K562 (cell line): ENCODE results near the gene SNPH. TPM values are rescaled to one million over a fixed set of nuclear protein-coding genes. Genes with fewer than 3 reads are reported as not detected.

Experiments used
- ATAC-seq: fragments of 200-7000 bp; cut with Tn5 transposase; 3 replicates; pipeline ENCODE4 v1.9.1; 2020; ENCODE audit warnings: moderate library complexity
- BruUV-seq: library from RNA; stranded (reverse); fragments of 400-500 nt; replicated peaks from 2 replicates; lab custom pipeline; 2021; lab: Mats Ljungman, UMichigan
- CTCF ChIA-PET: fragments of 300-600 bp; formaldehyde crosslinking; extraction: SDS; loops from one replicate; lab custom pipeline; 2021; ENCODE audit warnings: low intra/inter-chr PET ratio; lab: Yijun Ruan, JAX
- POLR2A ChIA-PET: fragments of 300-600, 350-650 bp; sonication (Branson Sonifier 250); formaldehyde crosslinking; extraction: SDS; loops from one replicate; lab custom pipeline; 2021; ENCODE audit warnings: antibody characterized with exemption, inconsistent platforms; lab: Yijun Ruan, JAX
- DNase-seq, 4 experiments: peaks; one replicate each; pipeline versions ENCODE4 v3.0.0 to v3.0.0-alpha.2; 2011 to 2018; ENCODE audit warnings: low spot score in 3 of 4, mixed read lengths in 3 of 4; ENCODE audit errors: extremely low read depth in 1 of 4
- FAIRE-seq: peaks from 2 replicates; lab custom pipeline; 2011; peaks lifted over from hg19 to GRCh38; lab: Jason Lieb, UNC
- H2AFZ ChIP-seq: 2 replicates; pipeline ENCODE4 v1.6.0; 2011; ENCODE audit warnings: low read depth, low read length, control low read depth, inconsistent platforms
- H3K27ac ChIP-seq: fragments of 200-600 bp; 3 replicates; pipeline ENCODE4 v1.8.0; 2011; ENCODE audit warnings: low read depth, mild to moderate bottlenecking, control low read depth, inconsistent platforms, low read length, moderate library complexity, mixed read lengths; ENCODE audit errors: extremely low read depth
- H3K27me3 ChIP-seq, 2 experiments: fragments of 300-600 bp in 1 of 2; 2 replicates in 1 of 2; 3 replicates in 1 of 2; pipeline versions ENCODE4 v1.6.0 to v1.8.0; 2011; ENCODE audit warnings: inconsistent platforms in 2 of 2, low read length in 2 of 2, mild to moderate bottlenecking in 1 of 2, mixed read lengths in 1 of 2, moderate library complexity in 1 of 2; ENCODE audit not compliant: control insufficient read depth in 2 of 2, insufficient read depth in 2 of 2
- H3K36me3 ChIP-seq: fragments of 300-600 bp; 3 replicates; pipeline ENCODE4 v1.8.0; 2011; ENCODE audit warnings: mild to moderate bottlenecking, low read length, inconsistent platforms; ENCODE audit not compliant: control insufficient read depth, insufficient read depth
- H3K4me1 ChIP-seq, 2 experiments: fragments of 200-600 bp in 1 of 2; replicated peaks in 1 of 2; 2 replicates in 1 of 2; 3 replicates in 1 of 2; pipeline versions ENCODE4 v1.5.1 to v1.8.0; 2011; ENCODE audit warnings: inconsistent platforms in 2 of 2, low read length in 2 of 2, mild to moderate bottlenecking in 1 of 2, mixed read lengths in 1 of 2, moderate library complexity in 1 of 2; ENCODE audit not compliant: control insufficient read depth in 2 of 2, insufficient read depth in 2 of 2
- H3K4me2 ChIP-seq: 2 replicates; pipeline ENCODE4 v1.6.1; 2011; ENCODE audit warnings: low read length, control low read depth, inconsistent platforms, mixed read lengths; ENCODE audit not compliant: insufficient read depth
- H3K4me3 ChIP-seq: fragments of 200-600 bp; sonication (generic), shearing (Covaris generic); 2 replicates; pipeline ENCODE4 v1.5.1; 2016; ENCODE audit warnings: control low read depth, inconsistent platforms
- H3K79me2 ChIP-seq: fragments of 200-600 bp; 3 replicates; pipeline ENCODE4 v1.8.0; 2011; ENCODE audit warnings: low read length, inconsistent platforms; ENCODE audit not compliant: control insufficient read depth, insufficient read depth
- H3K9ac ChIP-seq, 2 experiments: 2 replicates each; pipeline versions ENCODE4 v1.6.0 to v1.6.1; 2011; ENCODE audit warnings: low read depth in 2 of 2, low read length in 2 of 2, control low read depth in 1 of 2, inconsistent platforms in 1 of 2, mild to moderate bottlenecking in 1 of 2, mixed read lengths in 1 of 2; ENCODE audit not compliant: insufficient read depth in 1 of 2
- H3K9me1 ChIP-seq: one replicate; pipeline ENCODE4 v1.6.0; 2011; ENCODE audit warnings: inconsistent platforms, mild to moderate bottlenecking, low read length, moderate library complexity; ENCODE audit not compliant: control insufficient read depth, insufficient read depth
- H3K9me3 ChIP-seq: replicated peaks from 2 replicates; pipeline ENCODE4 v1.5.1; 2011; ENCODE audit warnings: low read depth, low read length, inconsistent platforms; ENCODE audit not compliant: control insufficient read depth, insufficient read depth
- H4K20me1 ChIP-seq: replicated peaks from 2 replicates; pipeline ENCODE4 v1.6.1; 2011; ENCODE audit warnings: low read length, inconsistent platforms, mixed read lengths; ENCODE audit not compliant: control insufficient read depth, insufficient read depth
- ATF1 ChIP-seq, 2 experiments: fragments of 450-650 bp in 1 of 2; IDR thresholded peaks; 2 replicates each; pipeline ENCODE4 v1.6.1; 2016; ENCODE audit warnings: missing compliant biosample characterization in 1 of 2, missing genetic modification characterization in 1 of 2
- CBX2 ChIP-seq: fragments of 200-600 bp; sonication (generic); IDR thresholded peaks from one replicate; pipeline ENCODE4 v1.6.1; 2012; ENCODE audit warnings: mild to moderate bottlenecking, low read length, inconsistent platforms; ENCODE audit not compliant: insufficient read depth, poor library complexity, severe bottlenecking
- CHD2 ChIP-seq: IDR thresholded peaks from 2 replicates; pipeline ENCODE4 v1.6.1; 2011; ENCODE audit warnings: low read depth, low read length
- CREB1 ChIP-seq, 2 experiments: sonication (generic) in 1 of 2; formaldehyde crosslinking in 1 of 2; IDR thresholded peaks; 2 replicates each; pipeline versions ENCODE4 v1.6.1 to v1.8.0; 2012 to 2022; ENCODE audit warnings: inconsistent platforms in 1 of 2, mild to moderate bottlenecking in 1 of 2, missing genetic modification reagents in 1 of 2, moderate library complexity in 1 of 2
- CREM ChIP-seq: IDR thresholded peaks from 2 replicates; pipeline ENCODE4 v1.6.1; 2014; ENCODE audit warnings: antibody characterized with exemption, low read depth
- GABPB2 ChIP-seq: fragments of 250-450 bp; sonication (Bioruptor Pico); conservative IDR thresholded peaks from 2 replicates; pipeline ENCODE4 v1.5.1; 2021; ENCODE audit warnings: mild to moderate bottlenecking
- KLF16 ChIP-seq: IDR thresholded peaks from 2 replicates; pipeline ENCODE4 v1.6.1; 2016; ENCODE audit warnings: antibody characterized with exemption
- SIRT6 ChIP-seq: IDR thresholded peaks from one replicate; pipeline ENCODE4 v1.6.1; 2012; ENCODE audit warnings: low read depth, mild to moderate bottlenecking, control low read depth, inconsistent platforms, low read length, moderate library complexity
- SREBF1 ChIP-seq: fragments of 150-350 bp; IDR thresholded peaks from 2 replicates; pipeline ENCODE4 v1.6.1; 2014; ENCODE audit warnings: antibody characterized with exemption, low read depth, low read length, borderline replicate concordance
- TCF7L2 ChIP-seq: fragments of 150-350 bp; IDR thresholded peaks from 2 replicates; pipeline ENCODE4 v1.6.1; 2016; ENCODE audit warnings: low read depth, mild to moderate bottlenecking, low read length, moderate library complexity
- ZNF324 ChIP-seq: fragments of 250-450 bp; sonication (Bioruptor Pico); IDR thresholded peaks from 2 replicates; pipeline ENCODE4 v1.4.0; 2020; ENCODE audit warnings: mild to moderate bottlenecking
- ZNF583 ChIP-seq: fragments of 250-450 bp; sonication (Bioruptor Pico); IDR thresholded peaks from 2 replicates; pipeline ENCODE4 v1.4.0; 2020
- WGBS: fragments of 100-300 bp; shearing (Covaris generic); methylation state at CpG from one replicate; pipeline ENCODE4 v1.1.6; 2016; ENCODE audit warnings: low coverage, mixed read lengths; ENCODE audit not compliant: insufficient coverage; ENCODE audit errors: missing lambda C conversion rate; 5-methylcytosine and 5-hydroxymethylcytosine counted together
- in situ Hi-C: fragments of 300-500 bp; cut with MboI; formaldehyde crosslinking; loops from 4 replicates; pipeline ENCODE4 v1.15.0; 2018; ENCODE audit warnings: inconsistent platforms, mixed read lengths
- intact Hi-C: fragments of 100-400 bp; cut with micrococcal nuclease; formaldehyde crosslinking; loops from 2 replicates; pipeline ENCODE4 v1.14.2; 2022
- polyA plus RNA-seq, 8 experiments: library from polyadenylated mRNA; depleted of rRNA in 4 of 8; stranded (reverse) in 5 of 8; unstranded in 3 of 8; fragments of >200 nt; fragmentation: Nextera tagmentation in 2 of 8; fragmentation: Illumina TruSeq in 1 of 8; extraction: Ambion mirVana in 2 of 8; extraction: Trizol in 1 of 8; gene quantifications; 2 replicates each; pipeline versions ENCODE4 v1.2.1 to v1.2.3, GENCODE V29; 2011 to 2014; ENCODE audit warnings: inconsistent platforms in 1 of 8, missing spikeins in 1 of 8
- total RNA-seq, 7 experiments: library from RNA; depleted of rRNA in 6 of 7; stranded (reverse); fragments of >200 nt in 6 of 7; fragmentation: Illumina TruSeq in 2 of 7; extraction: Trizol in 2 of 7; gene quantifications; 2 replicates each; pipeline versions ENCODE4 v1.2.1 to v1.2.3, GENCODE V29; 2011 to 2021; ENCODE audit warnings: low replicate concordance in 1 of 7
- TF ChIP-seq, protein P1 (sequence below): IDR thresholded peaks from 2 replicates; pipeline ENCODE4 v1.6.1; 2011; ENCODE audit warnings: borderline replicate concordance, low read depth, mild to moderate bottlenecking, moderate library complexity, low read length; ENCODE audit not compliant: insufficient read depth, poor library complexity, severe bottlenecking
- TF ChIP-seq, protein P2 (sequence below): fragments of 250-450 bp; sonication (Bioruptor Pico); IDR thresholded peaks from 2 replicates; pipeline ENCODE4 v1.8.0; 2022; ENCODE audit warnings: inconsistent platforms, mild to moderate bottlenecking, moderate library complexity, borderline replicate concordance

The SNPH gene
- total and polyA plus RNA-seq, 9 of the 15 experiments (the other 6 are each of a cell fraction or from before 2014, with no cell fraction given), result 0.03 to 4.2 (median 1.4) TPM

DNA sequence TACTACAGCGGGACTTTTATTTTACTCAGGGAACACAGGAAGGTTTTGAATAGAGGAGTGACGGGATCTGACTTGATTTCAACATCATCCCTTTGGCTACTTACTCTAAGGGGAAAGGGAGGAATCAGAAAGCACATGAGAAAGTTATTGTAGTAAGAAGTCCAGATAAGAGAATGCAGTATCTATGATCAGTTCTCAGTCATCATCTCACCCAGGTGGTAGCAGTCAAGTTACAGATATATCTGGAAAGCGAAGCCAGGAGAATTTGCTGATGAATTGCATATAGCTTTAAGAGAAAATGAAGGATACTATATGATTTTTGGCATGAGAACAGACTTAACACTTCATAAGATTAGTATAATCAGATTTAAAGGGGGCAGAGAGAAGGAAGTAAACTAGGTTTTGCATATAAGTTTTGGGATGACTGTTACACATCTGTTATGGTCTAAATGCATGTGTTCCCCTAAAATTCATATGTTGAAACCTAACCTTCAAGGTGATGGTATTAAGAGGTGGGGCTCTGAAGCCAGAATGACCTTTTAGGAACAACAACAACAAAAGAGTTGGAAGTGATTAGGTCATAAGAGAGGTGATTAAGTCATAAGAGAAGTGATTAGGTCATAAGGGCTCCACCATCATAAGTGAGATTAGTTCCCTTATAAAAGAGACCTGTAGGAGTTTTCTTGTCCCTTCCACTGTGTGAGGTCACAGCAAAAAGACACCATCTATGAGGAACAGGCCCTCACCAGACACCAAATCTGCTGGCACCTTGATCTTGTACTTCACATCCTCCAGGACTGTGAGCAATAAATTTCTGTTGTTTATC is 33.6 kb upstream of the SNPH start:
- peaks cover 4 to 10% of the 10 kb centered on the region in 2 experiments; a peak in 3 of 5 replicates for H3K4me1 ChIP-seq
- no peaks in the 10 kb centered on the region for H3K9me3 ChIP-seq
- H3K4me2 ChIP-seq, result no peak overlapping the region
- no peaks in the 10 kb centered on the region for H3K27me3 ChIP-seq
- intact Hi-C loops (no loop called here), in situ Hi-C loops (no loop called here)
- no peak for DNase-seq
- no peak overlapping the region for H3K27ac ChIP-seq
- ChIA-PET CTCF (no interaction called here), POLR2A (no interaction called here)
- 23% methylated on average over 3 of the region's 3 CpGs for WGBS
- H2AFZ ChIP-seq, result no peak overlapping the region
- FAIRE-seq, result no peak
- H4K20me1 ChIP-seq, result no peaks in the 10 kb centered on the region
- ATAC-seq, result no peak
- no peaks in the 10 kb centered on the region for H3K9me1 ChIP-seq
- no peak overlapping the region for H3K9ac ChIP-seq
- H3K36me3 ChIP-seq, result no peaks in the 10 kb centered on the region
- H3K79me2 ChIP-seq, result no peaks in the 10 kb centered on the region; the same call in 2 of the 3 replicates
- BruUV-seq, result no TSS peak
- H3K4me3 ChIP-seq, result no peak overlapping the region
- TF ChIP-seq CREM, result peak; percentile 31; the same call in 1 of the 2 replicates
- no peak for TF ChIP-seq KLF16
- TF ChIP-seq, protein P1, sequence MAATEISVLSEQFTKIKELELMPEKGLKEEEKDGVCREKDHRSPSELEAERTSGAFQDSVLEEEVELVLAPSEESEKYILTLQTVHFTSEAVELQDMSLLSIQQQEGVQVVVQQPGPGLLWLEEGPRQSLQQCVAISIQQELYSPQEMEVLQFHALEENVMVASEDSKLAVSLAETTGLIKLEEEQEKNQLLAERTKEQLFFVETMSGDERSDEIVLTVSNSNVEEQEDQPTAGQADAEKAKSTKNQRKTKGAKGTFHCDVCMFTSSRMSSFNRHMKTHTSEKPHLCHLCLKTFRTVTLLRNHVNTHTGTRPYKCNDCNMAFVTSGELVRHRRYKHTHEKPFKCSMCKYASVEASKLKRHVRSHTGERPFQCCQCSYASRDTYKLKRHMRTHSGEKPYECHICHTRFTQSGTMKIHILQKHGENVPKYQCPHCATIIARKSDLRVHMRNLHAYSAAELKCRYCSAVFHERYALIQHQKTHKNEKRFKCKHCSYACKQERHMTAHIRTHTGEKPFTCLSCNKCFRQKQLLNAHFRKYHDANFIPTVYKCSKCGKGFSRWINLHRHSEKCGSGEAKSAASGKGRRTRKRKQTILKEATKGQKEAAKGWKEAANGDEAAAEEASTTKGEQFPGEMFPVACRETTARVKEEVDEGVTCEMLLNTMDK, result no peak
- TF ChIP-seq SIRT6, result no peak
- TF ChIP-seq TCF7L2, result no peak
- TF ChIP-seq, protein P2, sequence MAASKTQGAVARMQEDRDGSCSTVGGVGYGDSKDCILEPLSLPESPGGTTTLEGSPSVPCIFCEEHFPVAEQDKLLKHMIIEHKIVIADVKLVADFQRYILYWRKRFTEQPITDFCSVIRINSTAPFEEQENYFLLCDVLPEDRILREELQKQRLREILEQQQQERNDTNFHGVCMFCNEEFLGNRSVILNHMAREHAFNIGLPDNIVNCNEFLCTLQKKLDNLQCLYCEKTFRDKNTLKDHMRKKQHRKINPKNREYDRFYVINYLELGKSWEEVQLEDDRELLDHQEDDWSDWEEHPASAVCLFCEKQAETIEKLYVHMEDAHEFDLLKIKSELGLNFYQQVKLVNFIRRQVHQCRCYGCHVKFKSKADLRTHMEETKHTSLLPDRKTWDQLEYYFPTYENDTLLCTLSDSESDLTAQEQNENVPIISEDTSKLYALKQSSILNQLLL (CRISPR knock-in tag), result no peak
- TF ChIP-seq SREBF1, result no peak
- no peak for TF ChIP-seq ATF1 (CRISPR knock-in tag; IDR thresholded peaks at IDR 0.05)
- 0 out of 2 replicates have a peak, but pooled peaks have one; percentile 39 for TF ChIP-seq ATF1 (tag; IDR thresholded peaks at IDR 0.05)
- TF ChIP-seq CBX2, result no peak
- no peak for TF ChIP-seq CREB1 (IDR thresholded peaks at IDR 0.05)
- TF ChIP-seq CREB1 (CRISPR knock-in tag; IDR thresholded peaks at IDR 0.05), result peak; percentile 69; the same call in 1 of the 2 replicates
- TF ChIP-seq GABPB2, result no peak
- no peak for TF ChIP-seq CHD2
- TF ChIP-seq ZNF583 (CRISPR knock-in tag), result no peak
- TF ChIP-seq ZNF324 (CRISPR knock-in tag), result no peak
